Trophoblast cell (in vitro differentiated cells and primary cell): ENCODE measurements around the gene SMIM36.

Experiments used
- DNase-seq, 2 donors: peaks; one replicate each; pipeline ENCODE4 v3.0.0-alpha.2; 2016
- H2AFZ ChIP-seq: 2 replicates; pipeline ENCODE4 v1.6.1; 2013; ENCODE audit warnings: low read length, moderate library complexity, mild to moderate bottlenecking; ENCODE audit not compliant: insufficient read depth, poor library complexity
- H2AK5ac ChIP-seq: 2 replicates; pipeline ENCODE4 v1.6.1; 2013; ENCODE audit warnings: mild to moderate bottlenecking, low read length
- H2BK120ac ChIP-seq: 2 replicates; pipeline ENCODE4 v1.6.1; 2013; ENCODE audit warnings: low read length, mild to moderate bottlenecking, moderate library complexity; ENCODE audit not compliant: insufficient read depth, poor library complexity
- H2BK12ac ChIP-seq: 2 replicates; pipeline ENCODE4 v1.6.1; 2013; ENCODE audit warnings: mild to moderate bottlenecking, low read length, moderate library complexity
- H2BK5ac ChIP-seq: 2 replicates; pipeline ENCODE4 v1.6.1; 2013; ENCODE audit warnings: low read length, low read depth, moderate library complexity, mild to moderate bottlenecking; ENCODE audit not compliant: poor library complexity
- H3K14ac ChIP-seq: 2 replicates; pipeline ENCODE4 v1.6.1; 2013; ENCODE audit warnings: mild to moderate bottlenecking, low read length
- H3K18ac ChIP-seq: 2 replicates; pipeline ENCODE4 v1.6.1; 2013; ENCODE audit warnings: mild to moderate bottlenecking, low read length
- H3K23ac ChIP-seq: 2 replicates; pipeline ENCODE4 v1.6.1; 2013; ENCODE audit warnings: low read length
- H3K27ac ChIP-seq: 2 replicates; pipeline ENCODE4 v1.5.1; 2013; ENCODE audit warnings: low read depth, mild to moderate bottlenecking, inconsistent platforms, low read length, moderate library complexity
- H3K27me3 ChIP-seq: 2 replicates; pipeline ENCODE4 v1.6.1; 2013; ENCODE audit warnings: inconsistent platforms, mild to moderate bottlenecking, low read length, moderate library complexity; ENCODE audit not compliant: insufficient read depth
- H3K36me3 ChIP-seq, 2 experiments: 1 replicate in 1 of 2; 2 replicates in 1 of 2; pipeline ENCODE4 v1.6.1; 2013; ENCODE audit warnings: low read length in 2 of 2, mild to moderate bottlenecking in 2 of 2, moderate library complexity in 1 of 2; ENCODE audit not compliant: insufficient read depth in 2 of 2, control insufficient read depth in 1 of 2
- H3K4ac ChIP-seq: 2 replicates; pipeline ENCODE4 v1.6.1; 2013; ENCODE audit warnings: low read depth, mild to moderate bottlenecking, low read length, moderate library complexity
- H3K4me1 ChIP-seq, 2 experiments: 1 replicate in 1 of 2; 2 replicates in 1 of 2; pipeline ENCODE4 v1.6.1; 2013; ENCODE audit warnings: low read length in 2 of 2, mild to moderate bottlenecking in 2 of 2, moderate library complexity in 1 of 2; ENCODE audit not compliant: insufficient read depth in 2 of 2, control insufficient read depth in 1 of 2
- H3K4me2 ChIP-seq: 2 replicates; pipeline ENCODE4 v1.6.1; 2013; ENCODE audit warnings: inconsistent platforms, mild to moderate bottlenecking, low read length, moderate library complexity
- H3K4me3 ChIP-seq: 2 replicates; pipeline ENCODE4 v1.5.1; 2013; ENCODE audit warnings: mild to moderate bottlenecking, low read depth, low read length, inconsistent platforms
- H3K79me1 ChIP-seq: one replicate; pipeline ENCODE4 v1.6.1; 2013; ENCODE audit warnings: low read length
- H3K79me2 ChIP-seq: 2 replicates; pipeline ENCODE4 v1.6.1; 2013; ENCODE audit warnings: low read length, mild to moderate bottlenecking; ENCODE audit not compliant: control insufficient read depth, insufficient read depth, poor library complexity
- H3K9ac ChIP-seq: 2 replicates; pipeline ENCODE4 v1.6.1; 2013; ENCODE audit warnings: mild to moderate bottlenecking, low read length
- H3K9me3 ChIP-seq: 2 replicates; pipeline ENCODE4 v1.6.1; 2013; ENCODE audit warnings: low read depth, mild to moderate bottlenecking, control low read depth, inconsistent platforms, low read length; ENCODE audit not compliant: insufficient read depth
- H4K12ac ChIP-seq: 2 replicates; pipeline ENCODE4 v1.6.1; 2013; ENCODE audit warnings: low read depth, mild to moderate bottlenecking, low read length, moderate library complexity
- H4K8ac ChIP-seq: 2 replicates; pipeline ENCODE4 v1.6.1; 2013; ENCODE audit warnings: low read depth, mild to moderate bottlenecking, low read length, moderate library complexity
- H4K91ac ChIP-seq: one replicate; pipeline ENCODE4 v1.6.1; 2013; ENCODE audit warnings: low read depth, mild to moderate bottlenecking, low read length, moderate library complexity
- WGBS: extraction: QIAGEN DNeasy Blood & Tissue Kit; methylation state at CpG from one replicate; pipeline ENCODE4 v1.1.7; 2013; ENCODE audit warnings: missing lambda C conversion rate; ENCODE audit not compliant: insufficient read length, insufficient coverage; ENCODE audit errors: extremely low coverage; 5-methylcytosine and 5-hydroxymethylcytosine counted together

The SMIM36 gene

GRCh38 chr17:55546481-55546880, 35.2 kb upstream of the SMIM36 start:
- H3K27me3 ChIP-seq = no peaks in the 10 kb centered on the region
- no peak overlapping the region for H3K4me2 ChIP-seq
- H3K27ac ChIP-seq = no peak overlapping the region
- H2BK120ac ChIP-seq = no peak overlapping the region
- no peak overlapping the region for H3K23ac ChIP-seq
- DNase-seq = no peak
- H2AK5ac ChIP-seq = no peak overlapping the region
- H3K4me3 ChIP-seq = no peak overlapping the region
- no peaks in the 10 kb centered on the region for H3K9me3 ChIP-seq
- H2AFZ ChIP-seq = no peak overlapping the region
- no peak overlapping the region for H2BK5ac ChIP-seq
- no peak overlapping the region for H4K8ac ChIP-seq
- H3K9ac ChIP-seq = no peak overlapping the region
- H3K4ac ChIP-seq = no peak overlapping the region
- H3K79me2 ChIP-seq = no peaks in the 10 kb centered on the region
- no peak overlapping the region for H4K91ac ChIP-seq
- H3K79me1 ChIP-seq = no peaks in the 10 kb centered on the region
- no CpG with 5 or more reads among the region's 2 CpGs for WGBS
- no peaks in the 10 kb centered on the region for H3K36me3 ChIP-seq
- no peaks in the 10 kb centered on the region for H3K4me1 ChIP-seq
- no peak overlapping the region for H2BK12ac ChIP-seq
- no peak overlapping the region for H3K14ac ChIP-seq
- H3K18ac ChIP-seq = no peak overlapping the region
- no peak overlapping the region for H4K12ac ChIP-seq

GRCh38 chr17:55545806-55546205, 34.6 kb upstream of the SMIM36 start:
- Histone ChIP-seq H2BK120ac (no peak overlapping the region), H3K18ac (no peak overlapping the region), H3K79me1 (no peaks in the 10 kb centered on the region), H3K27ac (no peak overlapping the region), H3K4me3 (no peak overlapping the region), H3K36me3 (no peaks in the 10 kb centered on the region), H3K79me2 (no peaks in the 10 kb centered on the region), H2AK5ac (no peak overlapping the region), H3K9me3 (no peaks in the 10 kb centered on the region), H3K4me2 (no peak overlapping the region), H3K9ac (no peak overlapping the region), H4K8ac (no peak overlapping the region), H3K4me1 (no peaks in the 10 kb centered on the region), H2BK5ac (no peak overlapping the region), H3K4ac (no peak overlapping the region), H3K23ac (no peak overlapping the region), H3K27me3 (no peaks in the 10 kb centered on the region), H2AFZ (no peak overlapping the region), H2BK12ac (no peak overlapping the region), H4K12ac (no peak overlapping the region), H3K14ac (no peak overlapping the region), H4K91ac (no peak overlapping the region)
- no CpG with 5 or more reads among the region's 6 CpGs for WGBS
- no peak for DNase-seq

GRCh38 chr17:55543709-55544108, 32.5 kb upstream of the SMIM36 start:
- no peaks in the 10 kb centered on the region for H3K36me3 ChIP-seq
- H4K8ac ChIP-seq = no peak overlapping the region
- H3K9ac ChIP-seq = no peak overlapping the region
- H3K79me1 ChIP-seq = no peaks in the 10 kb centered on the region
- no peak overlapping the region for H4K12ac ChIP-seq
- H3K18ac ChIP-seq = no peak overlapping the region
- no peak for DNase-seq
- no peak overlapping the region for H2AFZ ChIP-seq
- no peaks in the 10 kb centered on the region for H3K79me2 ChIP-seq
- H4K91ac ChIP-seq = no peak overlapping the region
- no peak overlapping the region for H3K4me2 ChIP-seq
- H3K23ac ChIP-seq = no peak overlapping the region
- no peak overlapping the region for H2BK12ac ChIP-seq
- no peak overlapping the region for H2AK5ac ChIP-seq
- no peak overlapping the region for H2BK120ac ChIP-seq
- no peaks in the 10 kb centered on the region for H3K27me3 ChIP-seq
- no peaks in the 10 kb centered on the region for H3K9me3 ChIP-seq
- H3K4me1 ChIP-seq = no peaks in the 10 kb centered on the region
- H3K4ac ChIP-seq = no peak overlapping the region
- H3K4me3 ChIP-seq = no peak overlapping the region
- H2BK5ac ChIP-seq = no peak overlapping the region
- H3K27ac ChIP-seq = no peak overlapping the region
- H3K14ac ChIP-seq = no peak overlapping the region

GRCh38 chr17:55540414-55541091, 29.3 kb upstream of the SMIM36 start:
- H3K79me1 ChIP-seq = no peaks in the 10 kb centered on the region
- H4K12ac ChIP-seq = no peak overlapping the region
- H3K4me3 ChIP-seq = no peak overlapping the region
- no peak overlapping the region for H3K23ac ChIP-seq
- no peak overlapping the region for H3K14ac ChIP-seq
- H2AK5ac ChIP-seq = no peak overlapping the region
- no peak overlapping the region for H3K9ac ChIP-seq
- DNase-seq = no peak
- no peak overlapping the region for H3K27ac ChIP-seq
- H3K4me1 ChIP-seq = no peaks in the 10 kb centered on the region
- no CpG with 5 or more reads among the region's 4 CpGs for WGBS
- no peaks in the 10 kb centered on the region for H3K79me2 ChIP-seq
- no peaks in the 10 kb centered on the region for H3K27me3 ChIP-seq
- H4K91ac ChIP-seq = no peak overlapping the region
- no peak overlapping the region for H2BK120ac ChIP-seq
- no peak overlapping the region for H3K18ac ChIP-seq
- H2BK5ac ChIP-seq = no peak overlapping the region
- H2AFZ ChIP-seq = no peak overlapping the region
- no peak overlapping the region for H3K4ac ChIP-seq
- no peaks in the 10 kb centered on the region for H3K9me3 ChIP-seq
- no peaks in the 10 kb centered on the region for H3K36me3 ChIP-seq
- H2BK12ac ChIP-seq = no peak overlapping the region
- no peak overlapping the region for H3K4me2 ChIP-seq
- no peak overlapping the region for H4K8ac ChIP-seq
